Endothelial cell (in vitro differentiated cells): ENCODE data around the gene LIN7B. TPM values are rescaled to one million over a fixed set of nuclear protein-coding genes. Genes with fewer than 3 reads are reported as not detected.
A peak's percentile ranks its signal among the peaks of the same experiment; 100 is the strongest.

Source experiments
- DNase-seq: peaks from one replicate; pipeline ENCODE4 v3.0.0; 2021; ENCODE audit warnings: low spot score
- H3K27ac Mint-ChIP-seq: one replicate; pipeline ENCODE4 v1.8.0; 2021; ENCODE audit warnings: mixed read lengths, inconsistent platforms; ENCODE audit not compliant: unreplicated experiment
- H3K27me3 Mint-ChIP-seq: one replicate; pipeline ENCODE4 v1.8.0; 2021; ENCODE audit warnings: mild to moderate bottlenecking, moderate library complexity, mixed read lengths, inconsistent platforms; ENCODE audit not compliant: unreplicated experiment
- H3K36me3 Mint-ChIP-seq: one replicate; pipeline ENCODE4 v1.8.0; 2021; ENCODE audit warnings: mild to moderate bottlenecking, low read depth, mixed read lengths, inconsistent platforms; ENCODE audit not compliant: unreplicated experiment
- H3K4me1 Mint-ChIP-seq: one replicate; pipeline ENCODE4 v1.8.0; 2021; ENCODE audit warnings: mild to moderate bottlenecking, mixed read lengths, inconsistent platforms; ENCODE audit not compliant: unreplicated experiment
- H3K4me3 Mint-ChIP-seq: one replicate; pipeline ENCODE4 v1.8.0; 2021; ENCODE audit warnings: mild to moderate bottlenecking, mixed read lengths, inconsistent platforms; ENCODE audit not compliant: unreplicated experiment
- H3K9me3 Mint-ChIP-seq: one replicate; pipeline ENCODE4 v1.8.0; 2021; ENCODE audit warnings: mixed read lengths, inconsistent platforms; ENCODE audit not compliant: unreplicated experiment
- CTCF ChIP-seq: fragments of 200-600 bp; sonication (generic); IDR thresholded peaks from one replicate; pipeline ENCODE4 v1.5.0; 2021; ENCODE audit warnings: antibody characterized with exemption; ENCODE audit not compliant: unreplicated experiment
- total RNA-seq: library from RNA; stranded (reverse); fragmentation: NEBNext Ultra II Directional; extraction: Animal tissue kit (Norgen Biotek cat#: 25700); gene quantifications from one replicate; pipeline ENCODE4 v1.2.1, GENCODE V29; 2021; ENCODE audit not compliant: unreplicated experiment

The LIN7B gene
- total RNA-seq, 1 donor from 2014 or later: 5.8 TPM

- TF ChIP-seq CTCF: no peak
- DNase-seq: no peak
- Mint-ChIP-seq H3K4me3 (no peak overlapping the region), H3K9me3 (no peaks in the 10 kb centered on the region), H3K4me1 (peaks cover 28% of the 10 kb centered on the region), H3K36me3 (peaks cover 31% of the 10 kb centered on the region), H3K27me3 (peaks cover 11% of the 10 kb centered on the region), H3K27ac (no peak overlapping the region)
These were observed 2.8 kb upstream of the LIN7B start for GRCh38 chr19:49111218-49111998.

GRCh38 chr19:49114630-49115363, 627 bp downstream of the LIN7B start:
- DNase-seq: peak; percentile 56
- Mint-ChIP-seq H3K27ac (no peak overlapping the region), H3K36me3 (peaks cover 10% of the 10 kb centered on the region), H3K4me3 (peak overlapping the region; percentile 93), H3K9me3 (no peaks in the 10 kb centered on the region), H3K27me3 (peaks cover 14% of the 10 kb centered on the region), H3K4me1 (peaks cover 13% of the 10 kb centered on the region)
- no peak for TF ChIP-seq CTCF

- H3K27ac Mint-ChIP-seq: no peak overlapping the region
- H3K4me3 Mint-ChIP-seq: no peak overlapping the region
- H3K9me3 Mint-ChIP-seq: no peaks in the 10 kb centered on the region
These were observed 2.4 kb downstream of the LIN7B start for GRCh38 chr19:49116544-49116943.

GRCh38 chr19:49117677-49118564, 3.8 kb downstream of the LIN7B start:
- H3K27me3 Mint-ChIP-seq: peaks cover 22% of the 10 kb centered on the region
- TF ChIP-seq CTCF: no peak

More at GRCh38 chr19:49116544-49116943, 2.4 kb downstream of the LIN7B start:
- Mint-ChIP-seq H3K4me1 (peaks cover 19% of the 10 kb centered on the region), H3K27me3 (peaks cover 22% of the 10 kb centered on the region), H3K36me3 (peaks cover 12% of the 10 kb centered on the region)
- DNase-seq: no peak
- TF ChIP-seq CTCF: no peak

More at GRCh38 chr19:49117677-49118564, 3.8 kb downstream of the LIN7B start:
- Mint-ChIP-seq H3K27ac (peak overlapping the region; percentile 45), H3K9me3 (no peaks in the 10 kb centered on the region), H3K36me3 (peaks cover 12% of the 10 kb centered on the region), H3K4me3 (peak overlapping the region; percentile 89), H3K4me1 (peaks cover 19% of the 10 kb centered on the region)
- DNase-seq: no peak
